ENCODE measurements around the gene PHF3. TPM values are rescaled to one million over a fixed set of nuclear protein-coding genes. Genes with fewer than 3 reads are reported as not detected.

PHF3 gene
- polyA plus RNA-seq, 2 of the 4 experiments (the other 2 are of a cell fraction) = 13.9 to 28.4 TPM

DNA sequence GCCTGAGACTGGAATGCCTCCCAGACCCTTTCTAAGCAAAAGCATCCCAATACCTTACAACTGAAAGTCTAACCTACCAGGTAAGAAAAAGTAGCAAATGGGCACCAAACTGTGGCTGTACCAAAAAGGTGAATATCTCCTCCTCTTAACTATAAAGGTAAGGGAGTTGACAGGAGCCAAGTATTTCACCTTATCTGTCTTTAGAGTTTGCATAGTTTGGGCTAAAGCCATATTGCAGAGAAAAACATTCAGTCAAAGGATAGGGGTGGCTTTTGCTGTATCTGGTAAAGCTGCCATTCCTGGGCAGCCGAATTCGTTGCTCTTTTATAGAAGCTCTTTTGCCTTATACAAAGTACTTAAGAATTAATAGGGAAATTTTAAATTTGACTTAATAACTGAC, 38.1 kb downstream of the PHF3 start:
- ATAC-seq = no peak
- 92% methylated on average over 2 of the region's 2 CpGs for WGBS (ENCODE audit: missing lambda C conversion rate)
- CTCF ChIA-PET = no interaction called here
- Histone ChIP-seq H3K4me1 (peaks cover 27% of the 10 kb centered on the region), H3K9me3 (no peaks in the 10 kb centered on the region), H3K4me3 (no peak overlapping the region), H3K27ac (no peak overlapping the region), H3K4me2 (no peak overlapping the region)
- FAIRE-seq = no peak
- no peak for TF ChIP-seq RAD21 (conservative IDR thresholded peaks at IDR 0.05 in 1 of 2, IDR thresholded peaks at IDR 0.05 in 1 of 2)
- TF ChIP-seq CHD4 (IDR thresholded peaks at IDR 0.05; ENCODE audit: borderline replicate concordance) = no peak
- TF ChIP-seq CBX2 (IDR thresholded peaks at IDR 0.05; ENCODE audit: borderline replicate concordance, low read depth) = no peak
- TF ChIP-seq RNF2 (IDR thresholded peaks at IDR 0.05; ENCODE audit: borderline replicate concordance, low read depth) = no peak
- TF ChIP-seq, protein P1, sequence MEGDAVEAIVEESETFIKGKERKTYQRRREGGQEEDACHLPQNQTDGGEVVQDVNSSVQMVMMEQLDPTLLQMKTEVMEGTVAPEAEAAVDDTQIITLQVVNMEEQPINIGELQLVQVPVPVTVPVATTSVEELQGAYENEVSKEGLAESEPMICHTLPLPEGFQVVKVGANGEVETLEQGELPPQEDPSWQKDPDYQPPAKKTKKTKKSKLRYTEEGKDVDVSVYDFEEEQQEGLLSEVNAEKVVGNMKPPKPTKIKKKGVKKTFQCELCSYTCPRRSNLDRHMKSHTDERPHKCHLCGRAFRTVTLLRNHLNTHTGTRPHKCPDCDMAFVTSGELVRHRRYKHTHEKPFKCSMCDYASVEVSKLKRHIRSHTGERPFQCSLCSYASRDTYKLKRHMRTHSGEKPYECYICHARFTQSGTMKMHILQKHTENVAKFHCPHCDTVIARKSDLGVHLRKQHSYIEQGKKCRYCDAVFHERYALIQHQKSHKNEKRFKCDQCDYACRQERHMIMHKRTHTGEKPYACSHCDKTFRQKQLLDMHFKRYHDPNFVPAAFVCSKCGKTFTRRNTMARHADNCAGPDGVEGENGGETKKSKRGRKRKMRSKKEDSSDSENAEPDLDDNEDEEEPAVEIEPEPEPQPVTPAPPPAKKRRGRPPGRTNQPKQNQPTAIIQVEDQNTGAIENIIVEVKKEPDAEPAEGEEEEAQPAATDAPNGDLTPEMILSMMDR (IDR thresholded peaks at IDR 0.05) = no peak
- no peak for TF ChIP-seq CBX8 (IDR thresholded peaks at IDR 0.05)
- TF ChIP-seq ZNF302 (CRISPR knock-in tag; IDR thresholded peaks at IDR 0.05) = no peak
- TF ChIP-seq HOXB13 (CRISPR knock-in tag; IDR thresholded peaks at IDR 0.05; ENCODE audit: low read depth) = no peak
- TF ChIP-seq RCOR1 (IDR thresholded peaks at IDR 0.05; ENCODE audit: low read depth, low read length) = no peak
- TF ChIP-seq RFX5 (IDR thresholded peaks at IDR 0.05) = no peak
- TF ChIP-seq BCL3 (IDR thresholded peaks at IDR 0.05) = no peak
- DNase-seq (ENCODE audit: low read depth in 1 of 2, low spot score in 1 of 2) = no peak
- POLR2A ChIA-PET = no interaction called here

DNA sequence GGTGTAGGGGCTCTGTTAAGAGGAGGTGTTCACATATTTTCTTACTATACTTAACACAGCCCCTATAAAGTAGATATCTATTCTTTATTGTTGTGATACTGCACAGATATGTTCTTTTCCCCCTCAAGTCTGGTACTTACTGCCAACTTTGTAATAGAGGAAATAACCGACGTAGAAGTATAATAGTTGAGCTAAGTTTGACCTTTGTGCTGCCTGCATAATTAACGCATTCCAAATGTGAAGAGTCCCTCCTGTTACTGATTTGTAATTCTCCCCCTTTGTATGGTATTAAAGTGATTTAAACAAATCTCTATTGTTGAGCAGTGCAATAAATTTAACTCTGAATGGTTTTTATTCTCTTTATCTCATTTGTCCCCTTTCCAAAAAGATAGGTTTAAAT, 39.0 kb downstream of the PHF3 start:
- WGBS (ENCODE audit: missing lambda C conversion rate) = 87% methylated on average over 3 of the region's 3 CpGs

GRCh38 chr6:63675138-63675537, 39.5 kb downstream of the PHF3 start:
- no peak overlapping the region for H3K4me2 ChIP-seq
- ChIA-PET POLR2A (no interaction called here), CTCF (no interaction called here)
- peaks cover 27% of the 10 kb centered on the region for H3K4me1 ChIP-seq
- no peak for FAIRE-seq
- H3K27ac ChIP-seq = no peak overlapping the region
- WGBS (ENCODE audit: missing lambda C conversion rate) = 94% methylated on average over 1 of the region's 1 CpG
- H3K4me3 ChIP-seq = no peak overlapping the region
- TF ChIP-seq ESRRA (IDR thresholded peaks at IDR 0.05; ENCODE audit: borderline replicate concordance, low read length) (no peak), HEYL (CRISPR knock-in tag; IDR thresholded peaks at IDR 0.05) (no peak)
- TF ChIP-seq, protein P1 (IDR thresholded peaks at IDR 0.05) = no peak
- no peaks in the 10 kb centered on the region for H3K9me3 ChIP-seq
- DNase-seq (ENCODE audit: low read depth in 1 of 2, low spot score in 1 of 2) = no peak
- no peak for ATAC-seq

More for the DNA sequence above, 39.0 kb downstream of the PHF3 start:
- TF ChIP-seq KDM5A (IDR thresholded peaks at IDR 0.05) (no peak), CHD2 (IDR thresholded peaks at IDR 0.05; ENCODE audit: low read length, partially characterized antibody) (no peak), PBX3 (IDR thresholded peaks at IDR 0.05) (no peak), GATA3 (IDR thresholded peaks at IDR 0.05; ENCODE audit: borderline replicate concordance) (no peak), POLR2AphosphoS2 (conservative IDR thresholded peaks at IDR 0.05; ENCODE audit: low read length) (no peak)
- ChIA-PET POLR2A (no interaction called here), CTCF (no interaction called here)
- Histone ChIP-seq H3K4me3 (no peak overlapping the region), H3K9me3 (no peaks in the 10 kb centered on the region), H3K27ac (no peak overlapping the region), H3K4me2 (no peak overlapping the region), H3K4me1 (peaks cover 27% of the 10 kb centered on the region)
- no peak for FAIRE-seq
- no peak for DNase-seq (ENCODE audit: low read depth in 1 of 2, low spot score in 1 of 2)
- no peak for ATAC-seq
